AG04449 (cell line): Measurements from ENCODE around the gene STON1.
A peak's percentile ranks its signal among the peaks of the same experiment; 100 is the strongest.
"Not testable (repeated sequence)": the region's sequence is repeated elsewhere in the genome, so short reads cannot be mapped to it uniquely, and the experiment has no call there.

Experiments used
- CTCF ChIA-PET: fragments of 350-600 bp; formaldehyde crosslinking; extraction: SDS; loops from one replicate; lab custom pipeline; 2021; ENCODE audit warnings: antibody characterized with exemption; lab: Yijun Ruan, JAX
- POLR2A ChIA-PET: fragments of 400-600, 350-600 bp; formaldehyde crosslinking; extraction: SDS; loops from one replicate; lab custom pipeline; 2020; ENCODE audit warnings: antibody characterized with exemption, inconsistent platforms; lab: Yijun Ruan, JAX
- DNase-seq: peaks from one replicate; pipeline ENCODE4 v3.0.0-alpha.2; 2010; ENCODE audit warnings: low read depth, low spot score
- H3K4me3 ChIP-seq: 2 replicates; pipeline ENCODE4 v1.5.1; 2011; ENCODE audit warnings: low read depth, mild to moderate bottlenecking, control low read depth, low read length
- TF ChIP-seq, protein P1 (sequence below): IDR thresholded peaks from one replicate; pipeline ENCODE4 v1.5.1; 2011; ENCODE audit warnings: mild to moderate bottlenecking, moderate library complexity, low read length, control low read depth, inconsistent platforms; ENCODE audit not compliant: insufficient read depth; ENCODE audit errors: missing control alignments

Gene STON1

DNA sequence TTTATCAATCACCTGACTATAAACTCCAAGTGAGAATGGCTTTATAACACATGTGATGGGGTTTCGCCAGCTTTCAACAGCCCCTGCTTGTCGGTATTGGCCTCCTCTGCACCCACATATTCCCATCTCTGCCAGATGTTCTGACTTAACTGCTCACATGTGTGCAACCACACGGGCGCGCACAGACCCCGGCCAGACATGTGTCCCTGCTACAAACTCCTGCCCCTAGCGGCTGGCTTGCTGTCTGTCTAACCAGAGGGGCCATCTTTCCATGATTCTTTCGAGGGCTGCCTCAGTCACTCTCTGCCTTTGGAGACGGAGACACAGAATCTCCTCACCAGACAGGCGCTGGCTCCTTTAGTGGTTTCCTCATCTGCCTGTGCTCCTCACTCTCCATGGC, 15.3 kb downstream of the STON1 start:
- CTCF ChIA-PET: interaction anchor here (0.9 to 2.2 kb wide), 4 partner anchors 11 to 27 kb away, joined by 3 to 10 read pairs (median 6); partner anchors contain the start of gene STON1
- POLR2A ChIA-PET: no interaction called here

DNA sequence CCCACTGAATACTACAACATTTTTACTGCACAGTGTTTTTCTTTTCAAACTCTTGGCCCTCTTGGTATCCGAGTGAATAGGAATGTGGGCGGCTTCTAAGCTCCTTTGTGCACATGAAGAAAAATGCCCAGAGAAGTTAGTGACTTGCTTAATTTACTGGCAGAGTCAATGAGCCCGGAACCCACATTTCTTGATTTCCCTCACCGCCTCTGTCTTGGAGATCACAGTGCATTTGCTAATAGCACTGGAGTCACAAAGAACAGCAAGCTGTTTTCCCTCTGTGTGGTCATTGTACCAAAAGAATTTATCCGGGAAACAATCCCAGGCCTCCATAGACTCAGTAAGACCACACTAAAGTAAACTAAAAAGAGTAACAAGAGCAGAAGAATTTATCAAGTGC, 18.9 kb downstream of the STON1 start:
- TF ChIP-seq, protein P1, sequence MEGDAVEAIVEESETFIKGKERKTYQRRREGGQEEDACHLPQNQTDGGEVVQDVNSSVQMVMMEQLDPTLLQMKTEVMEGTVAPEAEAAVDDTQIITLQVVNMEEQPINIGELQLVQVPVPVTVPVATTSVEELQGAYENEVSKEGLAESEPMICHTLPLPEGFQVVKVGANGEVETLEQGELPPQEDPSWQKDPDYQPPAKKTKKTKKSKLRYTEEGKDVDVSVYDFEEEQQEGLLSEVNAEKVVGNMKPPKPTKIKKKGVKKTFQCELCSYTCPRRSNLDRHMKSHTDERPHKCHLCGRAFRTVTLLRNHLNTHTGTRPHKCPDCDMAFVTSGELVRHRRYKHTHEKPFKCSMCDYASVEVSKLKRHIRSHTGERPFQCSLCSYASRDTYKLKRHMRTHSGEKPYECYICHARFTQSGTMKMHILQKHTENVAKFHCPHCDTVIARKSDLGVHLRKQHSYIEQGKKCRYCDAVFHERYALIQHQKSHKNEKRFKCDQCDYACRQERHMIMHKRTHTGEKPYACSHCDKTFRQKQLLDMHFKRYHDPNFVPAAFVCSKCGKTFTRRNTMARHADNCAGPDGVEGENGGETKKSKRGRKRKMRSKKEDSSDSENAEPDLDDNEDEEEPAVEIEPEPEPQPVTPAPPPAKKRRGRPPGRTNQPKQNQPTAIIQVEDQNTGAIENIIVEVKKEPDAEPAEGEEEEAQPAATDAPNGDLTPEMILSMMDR: no peak
- ChIA-PET CTCF (no interaction called here), POLR2A (no interaction called here)
- peak; percentile 24 for DNase-seq
- no peak overlapping the region for H3K4me3 ChIP-seq

More for the DNA sequence above, 15.3 kb downstream of the STON1 start:
- TF ChIP-seq, protein P1: peak; percentile 37
- DNase-seq: no peak
- H3K4me3 ChIP-seq: no peak overlapping the region

DNA sequence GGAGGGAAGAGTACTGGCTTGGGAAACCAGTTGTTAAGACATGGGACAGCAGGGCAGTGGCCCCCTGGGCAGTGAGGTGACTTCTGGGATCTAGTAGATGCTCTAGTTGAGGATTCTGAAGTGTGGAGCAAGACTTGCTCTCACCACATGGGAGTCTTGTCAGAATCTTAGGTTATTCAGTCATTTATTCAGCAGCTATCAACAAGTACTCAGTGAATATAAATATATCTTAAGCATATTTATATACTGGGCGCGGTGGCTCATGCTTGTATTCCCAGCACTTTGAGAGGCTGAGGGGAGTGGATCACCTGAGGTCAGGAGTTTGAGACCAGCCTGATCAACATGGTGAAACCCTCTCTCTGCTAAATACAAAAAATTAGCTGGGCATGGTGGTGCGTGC, 20.0 kb downstream of the STON1 start:
- no peak overlapping the region for H3K4me3 ChIP-seq
- TF ChIP-seq, protein P1: no peak
- CTCF ChIA-PET: no interaction called here
- POLR2A ChIA-PET: no interaction called here
- no peak for DNase-seq

- ChIA-PET POLR2A (no interaction called here), CTCF (interaction anchor here (0.8 to 1.1 kb wide), 2 partner anchors 17 to 81 kb away, joined by 3 read pairs; no protein-coding TSS in a partner anchor)
- TF ChIP-seq, protein P1: no peak
- no peak overlapping the region for H3K4me3 ChIP-seq
- no peak for DNase-seq
Measured at GRCh38 chr2:48551548-48551947, 21.6 kb downstream of the STON1 start.

DNA sequence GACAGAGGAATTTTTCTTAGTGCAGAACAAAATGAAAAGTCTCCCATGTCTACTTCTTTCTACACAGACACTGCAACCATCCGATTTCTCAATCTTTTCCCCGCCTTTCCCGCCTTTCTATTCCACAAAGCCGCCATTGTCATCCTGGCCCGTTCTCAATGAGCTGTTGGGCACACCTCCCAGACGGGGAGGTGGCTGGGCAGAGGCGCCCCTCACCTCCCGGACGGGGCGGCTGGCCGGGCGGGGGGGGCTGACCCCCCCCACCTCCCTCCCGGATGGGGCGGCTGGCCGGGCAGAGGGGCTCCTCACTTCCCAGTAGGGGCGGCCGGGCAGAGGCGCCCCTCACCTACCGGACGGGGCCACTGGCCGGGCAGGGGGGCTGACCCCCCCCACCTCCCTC, 25.1 kb downstream of the STON1 start:
- CTCF ChIA-PET, DNase-seq, POLR2A ChIA-PET: not testable (repeated sequence)

GRCh38 chr2:48558456-48558855, 28.5 kb downstream of the STON1 start:
- ChIA-PET CTCF (interaction anchor here (1.0 kb wide), 1 partner anchor 11 kb away, joined by 3 read pairs; no protein-coding TSS in a partner anchor), POLR2A (interaction anchor here (0.6 kb wide), 1 partner anchor 51 kb away, joined by 3 read pairs; no protein-coding TSS in a partner anchor)
- DNase-seq: no peak
- H3K4me3 ChIP-seq: no peak overlapping the region
- TF ChIP-seq, protein P1: no peak

More for the DNA sequence above, 25.1 kb downstream of the STON1 start:
- not testable (repeated sequence) for H3K4me3 ChIP-seq
